Natural killer cell (primary cell): ENCODE data around the gene LGR5. TPM values are rescaled to one million over a fixed set of nuclear protein-coding genes. Genes with fewer than 3 reads are reported as not detected.

ENCODE experiments used
- ATAC-seq, 3 donors: fragments of 150-1000 bp in 2 of 3; fragments of 200-7000 bp in 1 of 3; cut with Tn5 transposase; 1 replicate in 1 of 3; 2 replicates in 2 of 3; pipeline ENCODE4 v1.10.0; 2021; ENCODE audit warnings: mild to moderate bottlenecking in 2 of 3, moderate library complexity in 2 of 3
- DNase-seq, 2 donors: peaks; one replicate each; pipeline versions ENCODE4 v3.0.0 to v3.0.0-alpha.2; 2013 to 2021; ENCODE audit warnings: mixed read lengths in 1 of 2
- H3K27ac ChIP-seq: one replicate; pipeline ENCODE4 v1.5.1; 2013; ENCODE audit warnings: mild to moderate bottlenecking, low read length
- H3K27me3 ChIP-seq: one replicate; pipeline ENCODE4 v1.6.1; 2013; ENCODE audit warnings: low read length; ENCODE audit not compliant: control insufficient read depth, insufficient read depth
- H3K36me3 ChIP-seq: one replicate; pipeline ENCODE4 v1.6.1; 2013; ENCODE audit warnings: low read length; ENCODE audit not compliant: control insufficient read depth, insufficient read depth
- H3K4me1 ChIP-seq: one replicate; pipeline ENCODE4 v1.6.1; 2013; ENCODE audit warnings: low read length; ENCODE audit not compliant: control insufficient read depth, insufficient read depth
- H3K4me3 ChIP-seq: one replicate; pipeline ENCODE4 v1.5.1; 2013; ENCODE audit warnings: low read length
- H3K9me3 ChIP-seq: one replicate; pipeline ENCODE4 v1.6.1; 2013; ENCODE audit warnings: low read length; ENCODE audit not compliant: control insufficient read depth, insufficient read depth
- H3K27ac Mint-ChIP-seq, 2 donors: one replicate each; pipeline ENCODE4 v1.8.0; 2022; ENCODE audit warnings: mild to moderate bottlenecking in 2 of 2, mixed read lengths in 2 of 2, moderate library complexity in 1 of 2
- H3K27me3 Mint-ChIP-seq, 2 donors: one replicate each; pipeline ENCODE4 v1.8.0; 2022; ENCODE audit warnings: low read depth in 2 of 2, mixed read lengths in 2 of 2
- H3K36me3 Mint-ChIP-seq: one replicate; pipeline ENCODE4 v1.8.0; 2022; ENCODE audit warnings: mixed read lengths
- H3K4me1 Mint-ChIP-seq, 2 donors: one replicate each; pipeline ENCODE4 v1.8.0; 2022; ENCODE audit warnings: mixed read lengths in 2 of 2
- H3K4me3 Mint-ChIP-seq: one replicate; pipeline ENCODE4 v1.8.0; 2022; ENCODE audit warnings: mild to moderate bottlenecking, moderate library complexity, mixed read lengths
- H3K9me3 Mint-ChIP-seq, 2 donors: one replicate each; pipeline ENCODE4 v1.8.0; 2022; ENCODE audit warnings: mixed read lengths in 2 of 2
- CTCF ChIP-seq: fragments of 200-600 bp; IDR thresholded peaks from one replicate; pipeline ENCODE4 v1.8.0; 2022; ENCODE audit warnings: antibody characterized with exemption
- WGBS: methylation state at CpG from one replicate; pipeline ENCODE4 v1.1.7; 2013; ENCODE audit warnings: missing lambda C conversion rate; ENCODE audit not compliant: insufficient coverage; 5-methylcytosine and 5-hydroxymethylcytosine counted together
- intact Hi-C: fragments of 100-400 bp; cut with micrococcal nuclease; formaldehyde crosslinking; loops from one replicate; pipeline ENCODE4 v1.14.2; 2022
- total RNA-seq, 4 donors: library from RNA; stranded (reverse); fragments of 120-200 nt in 1 of 4; gene quantifications; one replicate each; pipeline versions ENCODE4 v1.2.3 to v1.2.4, GENCODE V29; 2013 to 2022

The LGR5 gene
- total RNA-seq, result not detected
- total RNA-seq (2013), result not detected

- Mint-ChIP-seq H3K4me1 (peaks cover 0 to 7% of the 10 kb centered on the region in 2 donors), H3K27me3 (peaks cover 41 to 52% of the 10 kb centered on the region in 2 donors), H3K27ac (no peak within 1 kb of the TSS), H3K9me3 (peaks cover 5 to 10% of the 10 kb centered on the region in 2 donors), H3K36me3 (no peaks in the 10 kb centered on the region), H3K4me3 (no peak within 1 kb of the TSS)
- no peak for TF ChIP-seq CTCF
- Histone ChIP-seq H3K27ac (no peak within 1 kb of the TSS), H3K9me3 (peaks cover 8% of the 10 kb centered on the region), H3K4me1 (peaks cover 13% of the 10 kb centered on the region), H3K36me3 (no peaks in the 10 kb centered on the region), H3K4me3 (no peak within 1 kb of the TSS), H3K27me3 (peaks cover 26% of the 10 kb centered on the region)
- no peak for ATAC-seq
- under 1% methylated on average over 62 of the region's 65 CpGs for WGBS
- intact Hi-C loops, result no loop called here
- peak in 1 of 2 donors; percentile 7 for DNase-seq
Measured at GRCh38 chr12:71439613-71440344, at the start of gene LGR5. LGR5 (plus strand) TSS chr12:71439798; CDS start chr12:71440081, 283 bp downstream.

GRCh38 chr12:71392521-71393145, 47.0 kb upstream of the LGR5 start:
- Histone ChIP-seq H3K27me3 (no peaks in the 10 kb centered on the region), H3K9me3 (no peaks in the 10 kb centered on the region), H3K4me3 (no peak overlapping the region), H3K27ac (no peak overlapping the region), H3K4me1 (no peaks in the 10 kb centered on the region), H3K36me3 (no peaks in the 10 kb centered on the region)
- Mint-ChIP-seq H3K36me3 (no peaks in the 10 kb centered on the region), H3K9me3 (peaks cover under 1 to 3% of the 10 kb centered on the region in 2 donors), H3K4me1 (no peaks in the 10 kb centered on the region), H3K4me3 (no peak overlapping the region), H3K27me3 (peaks cover 0 to 2% of the 10 kb centered on the region in 2 donors), H3K27ac (no peak overlapping the region)
- peak; percentile 46 for TF ChIP-seq CTCF
- intact Hi-C loops, result no loop called here
- DNase-seq, result peak in 1 of 2 donors; percentile 36
- 69% methylated on average over 10 of the region's 10 CpGs for WGBS
- ATAC-seq, result peak in 1 of 3 donors; percentile 49

GRCh38 chr12:71393625-71394024, 46.0 kb upstream of the LGR5 start:
- Mint-ChIP-seq H3K27me3 (no peaks in the 10 kb centered on the region), H3K4me1 (no peaks in the 10 kb centered on the region), H3K36me3 (no peaks in the 10 kb centered on the region), H3K27ac (no peak overlapping the region), H3K4me3 (no peak overlapping the region), H3K9me3 (no peaks in the 10 kb centered on the region)
- 100% methylated on average over 1 of the region's 4 CpGs for WGBS
- Histone ChIP-seq H3K4me1 (no peaks in the 10 kb centered on the region), H3K9me3 (no peaks in the 10 kb centered on the region), H3K27ac (no peak overlapping the region), H3K36me3 (no peaks in the 10 kb centered on the region), H3K27me3 (no peaks in the 10 kb centered on the region), H3K4me3 (no peak overlapping the region)
- intact Hi-C loops, result no loop called here
- TF ChIP-seq CTCF, result no peak
- no peak for ATAC-seq
- DNase-seq, result no peak
